WI38 (cell line): ENCODE measurements around the gene XRCC2.

ENCODE experiments used
- H3K4me3 ChIP-seq: 2 replicates; pipeline ENCODE4 v1.5.1; 2011; ENCODE audit warnings: low read depth, mild to moderate bottlenecking, control low read depth, low read length
- TF ChIP-seq, protein P1 (sequence below): IDR thresholded peaks from 2 replicates; pipeline ENCODE4 v1.5.1; 2012; ENCODE audit warnings: low read depth, mild to moderate bottlenecking, control low read depth, low read length

XRCC2 gene

GRCh38 chr7:152624228-152624627 is 51.7 kb downstream of the XRCC2 start:
- TF ChIP-seq, protein P1, sequence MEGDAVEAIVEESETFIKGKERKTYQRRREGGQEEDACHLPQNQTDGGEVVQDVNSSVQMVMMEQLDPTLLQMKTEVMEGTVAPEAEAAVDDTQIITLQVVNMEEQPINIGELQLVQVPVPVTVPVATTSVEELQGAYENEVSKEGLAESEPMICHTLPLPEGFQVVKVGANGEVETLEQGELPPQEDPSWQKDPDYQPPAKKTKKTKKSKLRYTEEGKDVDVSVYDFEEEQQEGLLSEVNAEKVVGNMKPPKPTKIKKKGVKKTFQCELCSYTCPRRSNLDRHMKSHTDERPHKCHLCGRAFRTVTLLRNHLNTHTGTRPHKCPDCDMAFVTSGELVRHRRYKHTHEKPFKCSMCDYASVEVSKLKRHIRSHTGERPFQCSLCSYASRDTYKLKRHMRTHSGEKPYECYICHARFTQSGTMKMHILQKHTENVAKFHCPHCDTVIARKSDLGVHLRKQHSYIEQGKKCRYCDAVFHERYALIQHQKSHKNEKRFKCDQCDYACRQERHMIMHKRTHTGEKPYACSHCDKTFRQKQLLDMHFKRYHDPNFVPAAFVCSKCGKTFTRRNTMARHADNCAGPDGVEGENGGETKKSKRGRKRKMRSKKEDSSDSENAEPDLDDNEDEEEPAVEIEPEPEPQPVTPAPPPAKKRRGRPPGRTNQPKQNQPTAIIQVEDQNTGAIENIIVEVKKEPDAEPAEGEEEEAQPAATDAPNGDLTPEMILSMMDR: no peak
- no peak overlapping the region for H3K4me3 ChIP-seq

GRCh38 chr7:152621426-152621825 is 54.5 kb downstream of the XRCC2 start:
- H3K4me3 ChIP-seq: no peak overlapping the region

GRCh38 chr7:152619027-152619739 is 56.8 kb downstream of the XRCC2 start:
- TF ChIP-seq, protein P1: no peak
- H3K4me3 ChIP-seq: no peak overlapping the region

More at GRCh38 chr7:152621426-152621825, 54.5 kb downstream of the XRCC2 start:
- TF ChIP-seq, protein P1: no peak

GRCh38 chr7:152618427-152618826 is 57.5 kb downstream of the XRCC2 start:
- TF ChIP-seq, protein P1: no peak
- no peak overlapping the region for H3K4me3 ChIP-seq

- TF ChIP-seq, protein P1: no peak
- H3K4me3 ChIP-seq: no peak overlapping the region
Observed at GRCh38 chr7:152617056-152617455, 58.9 kb downstream of the XRCC2 start.

DNA sequence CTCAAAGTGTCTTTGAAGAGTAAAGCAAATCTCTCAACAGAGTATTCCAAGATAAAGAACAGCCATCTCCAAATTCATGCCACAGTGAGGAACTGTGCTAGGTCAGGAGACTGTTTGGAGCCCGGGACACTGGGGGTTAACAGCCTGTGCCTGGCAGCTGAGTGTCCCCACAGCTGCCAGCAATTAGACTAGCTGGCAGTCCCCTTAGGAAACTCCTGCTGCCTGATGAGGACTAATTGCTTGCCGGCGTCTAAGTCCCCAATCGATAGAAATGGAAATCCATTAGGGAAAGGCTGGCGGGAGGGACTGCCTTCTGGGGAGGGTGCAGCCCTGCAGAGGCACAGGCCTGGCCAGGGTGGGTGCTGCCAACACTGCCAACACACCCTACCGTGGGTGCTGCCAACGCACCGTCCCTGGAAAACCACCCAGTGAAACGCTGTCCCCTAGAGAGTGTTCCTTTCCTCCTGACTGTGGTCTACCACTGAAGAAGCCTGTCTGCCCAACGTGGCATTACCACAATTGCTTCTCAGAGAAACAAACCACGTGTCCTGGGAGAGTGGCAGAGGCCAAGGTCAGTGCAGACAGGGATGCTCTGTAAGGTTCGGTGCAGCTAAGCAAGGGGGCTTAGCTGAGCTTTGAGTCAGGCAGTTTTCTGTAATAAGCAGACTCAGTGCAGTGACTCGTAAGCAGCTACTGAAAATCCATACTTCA is 60.8 kb downstream of the XRCC2 start:
- TF ChIP-seq, protein P1: no peak
- H3K4me3 ChIP-seq: no peak overlapping the region

GRCh38 chr7:152608656-152609055 is 67.3 kb downstream of the XRCC2 start:
- TF ChIP-seq, protein P1: no peak
- H3K4me3 ChIP-seq: no peak overlapping the region
